DND-41 (cell line): ENCODE results near the gene OR5H6.

Experiments used
- ATAC-seq: fragments of 200-7000 bp; cut with Tn5 transposase; 3 replicates; pipeline ENCODE4 v1.9.1; 2021; ENCODE audit warnings: low read depth; ENCODE audit not compliant: insufficient read depth
- DNase-seq: peaks from one replicate; pipeline ENCODE4 v3.0.0-alpha.2; 2020
- H2AFZ ChIP-seq: 2 replicates; pipeline ENCODE4 v1.6.0; 2012; ENCODE audit warnings: low read depth, low read length
- H3K27ac ChIP-seq: 2 replicates; pipeline ENCODE4 v1.5.1; 2012; ENCODE audit warnings: low read length, inconsistent platforms
- H3K27me3 ChIP-seq: fragments of 200-600 bp; sonication (generic); 2 replicates; pipeline ENCODE4 v1.6.0; 2012; ENCODE audit warnings: low read length, mild to moderate bottlenecking, inconsistent platforms; ENCODE audit not compliant: insufficient read depth, poor library complexity
- H3K36me3 ChIP-seq: 2 replicates; pipeline ENCODE4 v1.5.1; 2012; ENCODE audit warnings: low read length, inconsistent platforms; ENCODE audit not compliant: insufficient read depth
- H3K4me1 ChIP-seq: 2 replicates; pipeline ENCODE4 v1.5.1; 2012; ENCODE audit warnings: mild to moderate bottlenecking, low read length; ENCODE audit not compliant: insufficient read depth
- H3K4me2 ChIP-seq: 2 replicates; pipeline ENCODE4 v1.6.0; 2012; ENCODE audit warnings: mild to moderate bottlenecking, moderate library complexity, low read length, inconsistent platforms; ENCODE audit not compliant: insufficient read depth
- H3K4me3 ChIP-seq, 2 experiments: fragments of 200-600 bp in 1 of 2; shearing (Covaris generic) in 1 of 2; 2 replicates each; pipeline ENCODE4 v1.5.1; 2012 to 2016; ENCODE audit warnings: inconsistent platforms in 2 of 2, low read length in 2 of 2, mild to moderate bottlenecking in 2 of 2, low read depth in 1 of 2, moderate library complexity in 1 of 2
- H3K79me2 ChIP-seq: 2 replicates; pipeline ENCODE4 v1.6.0; 2012; ENCODE audit warnings: low read length, inconsistent platforms; ENCODE audit not compliant: insufficient read depth
- H3K9ac ChIP-seq: 2 replicates; pipeline ENCODE4 v1.6.0; 2012; ENCODE audit warnings: low read depth, mild to moderate bottlenecking, inconsistent platforms, low read length, moderate library complexity
- H3K9me3 ChIP-seq: 2 replicates; pipeline ENCODE4 v1.5.1; 2012; ENCODE audit warnings: low read length, moderate library complexity, mild to moderate bottlenecking, inconsistent platforms; ENCODE audit not compliant: insufficient read depth, severe bottlenecking
- H4K20me1 ChIP-seq: 2 replicates; pipeline ENCODE4 v1.6.0; 2012; ENCODE audit warnings: low read length; ENCODE audit not compliant: insufficient read depth
- EZH2 ChIP-seq: IDR thresholded peaks from 3 replicates; pipeline ENCODE4 v1.6.1; 2012; ENCODE audit warnings: borderline replicate concordance, low read depth, mild to moderate bottlenecking, moderate library complexity, low read length, inconsistent platforms; ENCODE audit not compliant: severe bottlenecking
- TF ChIP-seq, protein P1 (sequence below): IDR thresholded peaks from 2 replicates; pipeline ENCODE4 v1.5.1; 2012; ENCODE audit warnings: borderline replicate concordance, low read length, moderate library complexity, mild to moderate bottlenecking; ENCODE audit not compliant: poor library complexity, severe bottlenecking; ENCODE audit errors: extremely low read depth

Gene OR5H6

GRCh38 chr3:98232489-98232888 lies 31.6 kb upstream of the OR5H6 start:
- TF ChIP-seq EZH2 = no peak
- TF ChIP-seq, protein P1, sequence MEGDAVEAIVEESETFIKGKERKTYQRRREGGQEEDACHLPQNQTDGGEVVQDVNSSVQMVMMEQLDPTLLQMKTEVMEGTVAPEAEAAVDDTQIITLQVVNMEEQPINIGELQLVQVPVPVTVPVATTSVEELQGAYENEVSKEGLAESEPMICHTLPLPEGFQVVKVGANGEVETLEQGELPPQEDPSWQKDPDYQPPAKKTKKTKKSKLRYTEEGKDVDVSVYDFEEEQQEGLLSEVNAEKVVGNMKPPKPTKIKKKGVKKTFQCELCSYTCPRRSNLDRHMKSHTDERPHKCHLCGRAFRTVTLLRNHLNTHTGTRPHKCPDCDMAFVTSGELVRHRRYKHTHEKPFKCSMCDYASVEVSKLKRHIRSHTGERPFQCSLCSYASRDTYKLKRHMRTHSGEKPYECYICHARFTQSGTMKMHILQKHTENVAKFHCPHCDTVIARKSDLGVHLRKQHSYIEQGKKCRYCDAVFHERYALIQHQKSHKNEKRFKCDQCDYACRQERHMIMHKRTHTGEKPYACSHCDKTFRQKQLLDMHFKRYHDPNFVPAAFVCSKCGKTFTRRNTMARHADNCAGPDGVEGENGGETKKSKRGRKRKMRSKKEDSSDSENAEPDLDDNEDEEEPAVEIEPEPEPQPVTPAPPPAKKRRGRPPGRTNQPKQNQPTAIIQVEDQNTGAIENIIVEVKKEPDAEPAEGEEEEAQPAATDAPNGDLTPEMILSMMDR = no peak
- Histone ChIP-seq H4K20me1 (no peaks in the 10 kb centered on the region), H3K9me3 (no peaks in the 10 kb centered on the region), H3K9ac (no peak overlapping the region), H3K36me3 (no peaks in the 10 kb centered on the region), H2AFZ (no peak overlapping the region), H3K27ac (no peak overlapping the region), H3K27me3 (no peaks in the 10 kb centered on the region), H3K4me1 (no peaks in the 10 kb centered on the region), H3K4me2 (no peak overlapping the region), H3K79me2 (no peaks in the 10 kb centered on the region), H3K4me3 (no peak overlapping the region)
- DNase-seq (no peak), ATAC-seq (no peak)

DNA sequence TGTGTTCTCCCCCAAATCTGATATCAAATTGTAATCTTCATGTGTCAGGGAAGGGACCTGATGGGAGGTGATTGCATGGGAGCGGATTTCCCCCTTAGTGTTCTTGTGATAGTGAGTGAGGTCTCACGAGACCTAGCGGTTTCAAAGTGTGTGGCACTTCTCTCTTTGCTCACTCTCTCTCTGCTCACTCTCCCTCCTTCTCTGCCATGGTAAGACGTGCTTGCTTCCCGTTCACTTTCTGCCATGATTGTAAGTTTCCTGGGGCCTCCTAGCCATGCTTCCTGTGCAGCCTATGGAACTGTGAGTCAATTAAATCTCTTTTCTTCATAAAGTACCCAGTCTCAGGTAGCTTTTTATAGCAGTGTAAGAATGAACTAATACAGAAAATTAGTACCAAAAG lies 30.6 kb upstream of the OR5H6 start:
- Histone ChIP-seq H3K4me2 (no peak overlapping the region), H2AFZ (no peak overlapping the region), H4K20me1 (no peaks in the 10 kb centered on the region), H3K36me3 (no peaks in the 10 kb centered on the region), H3K79me2 (no peaks in the 10 kb centered on the region), H3K4me1 (no peaks in the 10 kb centered on the region), H3K27ac (no peak overlapping the region), H3K27me3 (no peaks in the 10 kb centered on the region), H3K4me3 (no peak overlapping the region), H3K9me3 (no peaks in the 10 kb centered on the region), H3K9ac (no peak overlapping the region)
- TF ChIP-seq, protein P1 = no peak
- no peak for TF ChIP-seq EZH2
- DNase-seq (no peak), ATAC-seq (no peak)

DNA sequence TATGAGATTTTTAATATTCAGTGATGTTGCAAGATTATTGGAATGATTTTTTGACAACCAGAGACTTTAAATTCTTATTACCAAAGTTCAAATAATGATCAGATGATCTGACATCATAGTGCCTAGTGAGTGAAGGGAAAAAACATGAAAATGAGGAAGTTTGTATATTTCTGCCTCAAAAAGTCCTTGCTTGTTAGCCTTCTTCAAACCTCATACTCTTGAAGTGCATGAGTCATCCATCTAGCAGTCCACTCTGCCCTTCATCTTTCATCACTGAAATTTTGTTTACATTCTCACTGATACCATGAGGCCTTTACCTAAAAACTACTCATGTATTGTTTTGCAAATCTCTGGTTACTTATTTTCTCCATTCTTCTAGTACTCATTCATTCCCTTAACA lies 23.9 kb upstream of the OR5H6 start:
- H3K9me3 ChIP-seq = no peaks in the 10 kb centered on the region
- H3K4me3 ChIP-seq = no peak overlapping the region
- no peak overlapping the region for H2AFZ ChIP-seq
- no peaks in the 10 kb centered on the region for H3K27me3 ChIP-seq
- TF ChIP-seq, protein P1 = no peak
- no peak for TF ChIP-seq EZH2
- ATAC-seq = no peak
- H4K20me1 ChIP-seq = no peaks in the 10 kb centered on the region
- H3K36me3 ChIP-seq = no peaks in the 10 kb centered on the region
- H3K4me1 ChIP-seq = no peaks in the 10 kb centered on the region
- no peak overlapping the region for H3K4me2 ChIP-seq
- no peak for DNase-seq
- H3K27ac ChIP-seq = no peak overlapping the region
- H3K79me2 ChIP-seq = no peaks in the 10 kb centered on the region
- H3K9ac ChIP-seq = no peak overlapping the region

DNA sequence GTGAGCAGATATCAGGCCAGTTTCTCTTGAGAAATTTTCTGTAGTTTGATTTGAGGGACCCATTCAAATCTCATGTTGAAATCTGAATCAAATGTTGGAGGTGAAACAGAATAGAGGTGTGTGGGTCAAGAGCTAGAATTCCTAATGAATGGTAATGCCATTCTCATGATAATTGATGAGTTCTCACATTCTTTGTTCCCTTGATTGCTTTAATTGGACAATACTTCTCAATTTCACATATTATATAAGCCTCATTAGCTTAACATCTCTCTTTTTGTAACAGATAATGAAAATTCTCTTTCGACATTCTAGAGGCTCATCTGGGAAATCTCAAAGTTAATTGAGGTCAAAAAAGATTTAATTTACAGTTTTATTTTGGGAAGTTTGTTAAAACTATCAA lies 21.9 kb upstream of the OR5H6 start:
- no peak overlapping the region for H3K27ac ChIP-seq
- no peak overlapping the region for H2AFZ ChIP-seq
- no peak for ATAC-seq

More for the DNA sequence above, 21.9 kb upstream of the OR5H6 start:
- H3K79me2 ChIP-seq = no peaks in the 10 kb centered on the region
- H3K9ac ChIP-seq = no peak overlapping the region
- DNase-seq = no peak
- no peak overlapping the region for H3K4me3 ChIP-seq
- H4K20me1 ChIP-seq = no peaks in the 10 kb centered on the region
- H3K27me3 ChIP-seq = no peaks in the 10 kb centered on the region
- H3K36me3 ChIP-seq = no peaks in the 10 kb centered on the region
- no peaks in the 10 kb centered on the region for H3K4me1 ChIP-seq
- TF ChIP-seq, protein P1 = no peak
- TF ChIP-seq EZH2 = no peak
- no peak overlapping the region for H3K4me2 ChIP-seq
- no peaks in the 10 kb centered on the region for H3K9me3 ChIP-seq
